Fibroblast of lung (primary cell): ENCODE results near the gene RAET1E.
"Not testable (repeated sequence)": the region's sequence is repeated elsewhere in the genome, so short reads cannot be mapped to it uniquely, and the experiment has no call there.

Source experiments
- EZH2 ChIP-seq: IDR thresholded peaks from 2 replicates; pipeline ENCODE4 v1.5.1; 2012; ENCODE audit warnings: low read length, control low read depth, mild to moderate bottlenecking; ENCODE audit errors: missing control alignments
- TF ChIP-seq, protein P1 (sequence below), 2 donors: IDR thresholded peaks in 1 of 2; conservative IDR thresholded peaks in 1 of 2; 1 replicate in 1 of 2; 2 replicates in 1 of 2; pipeline ENCODE4 v1.5.1; 2011 to 2012; ENCODE audit warnings: low read length in 2 of 2, control low read depth in 1 of 2, inconsistent platforms in 1 of 2, low read depth in 1 of 2, mild to moderate bottlenecking in 1 of 2

DNA sequence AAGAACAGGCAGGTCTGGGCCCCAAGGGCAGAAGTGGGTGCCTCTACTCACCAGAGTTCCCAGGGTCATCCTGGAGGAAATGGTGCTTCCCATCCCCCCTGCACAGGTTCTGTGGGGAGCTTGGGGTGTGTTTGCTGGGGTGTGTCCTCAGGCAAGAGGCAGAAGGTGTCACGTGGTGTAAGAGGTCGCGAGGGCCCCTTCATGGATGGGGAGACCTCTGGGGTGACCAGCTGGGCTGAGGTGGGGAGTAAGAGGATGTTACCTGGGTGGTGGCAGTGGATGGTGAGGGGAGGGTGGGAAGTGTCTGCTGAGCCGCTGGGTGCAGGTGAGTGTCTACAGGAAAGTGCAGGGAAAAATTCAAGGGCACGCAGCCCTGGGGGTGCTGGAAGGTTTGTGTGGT, 24.2 kb upstream of the RAET1E start:
- TF ChIP-seq, protein P1, sequence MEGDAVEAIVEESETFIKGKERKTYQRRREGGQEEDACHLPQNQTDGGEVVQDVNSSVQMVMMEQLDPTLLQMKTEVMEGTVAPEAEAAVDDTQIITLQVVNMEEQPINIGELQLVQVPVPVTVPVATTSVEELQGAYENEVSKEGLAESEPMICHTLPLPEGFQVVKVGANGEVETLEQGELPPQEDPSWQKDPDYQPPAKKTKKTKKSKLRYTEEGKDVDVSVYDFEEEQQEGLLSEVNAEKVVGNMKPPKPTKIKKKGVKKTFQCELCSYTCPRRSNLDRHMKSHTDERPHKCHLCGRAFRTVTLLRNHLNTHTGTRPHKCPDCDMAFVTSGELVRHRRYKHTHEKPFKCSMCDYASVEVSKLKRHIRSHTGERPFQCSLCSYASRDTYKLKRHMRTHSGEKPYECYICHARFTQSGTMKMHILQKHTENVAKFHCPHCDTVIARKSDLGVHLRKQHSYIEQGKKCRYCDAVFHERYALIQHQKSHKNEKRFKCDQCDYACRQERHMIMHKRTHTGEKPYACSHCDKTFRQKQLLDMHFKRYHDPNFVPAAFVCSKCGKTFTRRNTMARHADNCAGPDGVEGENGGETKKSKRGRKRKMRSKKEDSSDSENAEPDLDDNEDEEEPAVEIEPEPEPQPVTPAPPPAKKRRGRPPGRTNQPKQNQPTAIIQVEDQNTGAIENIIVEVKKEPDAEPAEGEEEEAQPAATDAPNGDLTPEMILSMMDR (conservative IDR thresholded peaks at IDR 0.05 in 1 of 2, IDR thresholded peaks at IDR 0.05 in 1 of 2; ENCODE audit: low read depth in 1 of 2, low read length in 2 of 2) = not testable (repeated sequence)
- not testable (repeated sequence) for TF ChIP-seq EZH2
